Activated T-helper 2 cell treated with anti-CD3 and anti-CD28 coated beads, Interferon-gamma antibody, Interleukin-2, Interleukin-4, amounts not matched to agents 10 μg/mL and 5 μg/mL and 100 μg/mL, durations not matched to agents 14 hours and 24 hours and 36 hours (primary cell): Measurements from ENCODE around the gene EIF2D. TPM values are rescaled to one million over a fixed set of nuclear protein-coding genes. Genes with fewer than 3 reads are reported as not detected.
"Not testable (repeated sequence)": the region's sequence is repeated elsewhere in the genome, so short reads cannot be mapped to it uniquely, and the experiment has no call there.

Source experiments
- DNase-seq: peaks from one replicate; pipeline ENCODE4 v3.0.0; 2021; ENCODE audit warnings: low spot score
- H3K27ac Mint-ChIP-seq: one replicate; pipeline ENCODE4 v1.8.0; 2021; ENCODE audit warnings: mixed read lengths
- H3K27me3 Mint-ChIP-seq: one replicate; pipeline ENCODE4 v1.8.0; 2021; ENCODE audit warnings: low read depth, mixed read lengths
- H3K36me3 Mint-ChIP-seq: one replicate; pipeline ENCODE4 v1.8.0; 2021; ENCODE audit warnings: low read depth, mixed read lengths
- H3K4me1 Mint-ChIP-seq: one replicate; pipeline ENCODE4 v1.8.0; 2021; ENCODE audit warnings: low read depth, mixed read lengths
- H3K4me3 Mint-ChIP-seq: one replicate; pipeline ENCODE4 v1.8.0; 2021; ENCODE audit warnings: low read depth, mild to moderate bottlenecking, moderate library complexity, mixed read lengths
- H3K9me3 Mint-ChIP-seq: one replicate; pipeline ENCODE4 v1.8.0; 2021; ENCODE audit warnings: mixed read lengths
- intact Hi-C: fragments of 100-400 bp; cut with micrococcal nuclease; formaldehyde crosslinking; loops from one replicate; pipeline ENCODE4 v1.15.1; 2023
- total RNA-seq: library from RNA; stranded (reverse); gene quantifications from 2 replicates; pipeline ENCODE4 v1.2.3, GENCODE V29; 2022

Gene EIF2D
- total RNA-seq, 1 donor from 2014 or later: 72.7 TPM

GRCh38 chr1:206631085-206631509 is 18.8 kb upstream of the EIF2D start:
- Mint-ChIP-seq H3K36me3 (no peaks in the 10 kb centered on the region), H3K27ac (no peak overlapping the region), H3K4me3 (no peak overlapping the region), H3K4me1 (peaks cover 11% of the 10 kb centered on the region), H3K9me3 (no peaks in the 10 kb centered on the region), H3K27me3 (peaks cover 24% of the 10 kb centered on the region)
- no peak for DNase-seq
- intact Hi-C loops: loop anchor here (5.0 kb wide), 1 partner anchor 351 kb away; no protein-coding TSS in a partner anchor

- Mint-ChIP-seq H3K27ac (no peak overlapping the region), H3K9me3 (no peaks in the 10 kb centered on the region), H3K4me1 (no peaks in the 10 kb centered on the region), H3K4me3 (no peak overlapping the region), H3K27me3 (peaks cover 26% of the 10 kb centered on the region), H3K36me3 (no peaks in the 10 kb centered on the region)
- DNase-seq: no peak
- intact Hi-C loops: no loop called here
Observed at GRCh38 chr1:206628916-206629315, 16.7 kb upstream of the EIF2D start.

- H3K27me3 Mint-ChIP-seq: peaks cover 22% of the 10 kb centered on the region
- H3K9me3 Mint-ChIP-seq, H3K27ac Mint-ChIP-seq, intact Hi-C loops, H3K4me3 Mint-ChIP-seq, DNase-seq, H3K4me1 Mint-ChIP-seq, H3K36me3 Mint-ChIP-seq: not testable (repeated sequence)
Observed at GRCh38 chr1:206626396-206626795, 14.1 kb upstream of the EIF2D start.

- Mint-ChIP-seq H3K27me3 (no peaks in the 10 kb centered on the region), H3K36me3 (peaks cover 61% of the 10 kb centered on the region), H3K4me1 (peaks cover 34% of the 10 kb centered on the region), H3K4me3 (peak overlapping the region; percentile 62), H3K27ac (peak overlapping the region; percentile 84), H3K9me3 (no peaks in the 10 kb centered on the region)
- intact Hi-C loops: loop anchor here (1.0 kb wide), 1 partner anchor 19 kb away; no protein-coding TSS in a partner anchor
- no peak for DNase-seq
Observed at GRCh38 chr1:206609229-206609991, 2.9 kb downstream of the EIF2D start.

GRCh38 chr1:206608108-206608698 is 4.1 kb downstream of the EIF2D start:
- intact Hi-C loops: loop anchor here (1.0 kb wide), 1 partner anchor 56 kb away; no protein-coding TSS in a partner anchor
- Mint-ChIP-seq H3K9me3 (no peaks in the 10 kb centered on the region), H3K27ac (peak overlapping the region; percentile 34), H3K27me3 (no peaks in the 10 kb centered on the region), H3K4me1 (peaks cover 34% of the 10 kb centered on the region), H3K36me3 (peaks cover 70% of the 10 kb centered on the region), H3K4me3 (peak overlapping the region; percentile 1)
- peak; percentile 37 for DNase-seq

- Mint-ChIP-seq H3K4me3 (no peak overlapping the region), H3K4me1 (peaks cover 34% of the 10 kb centered on the region), H3K36me3 (peaks cover 80% of the 10 kb centered on the region), H3K27ac (peak overlapping the region; percentile 50), H3K27me3 (no peaks in the 10 kb centered on the region), H3K9me3 (no peaks in the 10 kb centered on the region)
- intact Hi-C loops: no loop called here
- DNase-seq: no peak
Observed at GRCh38 chr1:206606867-206607266, 5.4 kb downstream of the EIF2D start.

GRCh38 chr1:206604861-206605260 is 7.4 kb downstream of the EIF2D start:
- Mint-ChIP-seq H3K27ac (no peak overlapping the region), H3K4me1 (peaks cover 22% of the 10 kb centered on the region), H3K9me3 (no peaks in the 10 kb centered on the region), H3K36me3 (peaks cover 76% of the 10 kb centered on the region), H3K4me3 (no peak overlapping the region), H3K27me3 (no peaks in the 10 kb centered on the region)
- intact Hi-C loops: no loop called here
- no peak for DNase-seq

GRCh38 chr1:206600527-206600926 is 11.7 kb downstream of the EIF2D start:
- peaks cover 66% of the 10 kb centered on the region for H3K36me3 Mint-ChIP-seq
- H3K9me3 Mint-ChIP-seq: no peaks in the 10 kb centered on the region
- DNase-seq: no peak
- H3K27me3 Mint-ChIP-seq: no peaks in the 10 kb centered on the region
- no peak overlapping the region for H3K4me3 Mint-ChIP-seq
- H3K4me1 Mint-ChIP-seq: no peaks in the 10 kb centered on the region
- no peak overlapping the region for H3K27ac Mint-ChIP-seq
- intact Hi-C loops: no loop called here

GRCh38 chr1:206596319-206596666 is 16.0 kb downstream of the EIF2D start:
- Mint-ChIP-seq H3K27ac (no peak overlapping the region), H3K4me1 (peaks cover 13% of the 10 kb centered on the region), H3K9me3 (no peaks in the 10 kb centered on the region), H3K27me3 (no peaks in the 10 kb centered on the region), H3K36me3 (peaks cover 68% of the 10 kb centered on the region), H3K4me3 (no peak overlapping the region)
- DNase-seq: no peak
- intact Hi-C loops: no loop called here

GRCh38 chr1:206595581-206596318 is 16.5 kb downstream of the EIF2D start:
- Mint-ChIP-seq H3K4me1 (peaks cover 19% of the 10 kb centered on the region), H3K36me3 (peaks cover 68% of the 10 kb centered on the region), H3K4me3 (no peak overlapping the region), H3K27ac (no peak overlapping the region), H3K9me3 (no peaks in the 10 kb centered on the region), H3K27me3 (no peaks in the 10 kb centered on the region)
- no peak for DNase-seq
- intact Hi-C loops: no loop called here

- no peak for DNase-seq
- Mint-ChIP-seq H3K9me3 (no peaks in the 10 kb centered on the region), H3K27me3 (no peaks in the 10 kb centered on the region), H3K27ac (peak overlapping the region; percentile 50), H3K4me1 (peaks cover 40% of the 10 kb centered on the region), H3K4me3 (no peak overlapping the region), H3K36me3 (peaks cover 72% of the 10 kb centered on the region)
- intact Hi-C loops: no loop called here
Observed at GRCh38 chr1:206593351-206593925, 18.8 kb downstream of the EIF2D start.

- H3K36me3 Mint-ChIP-seq: peaks cover 83% of the 10 kb centered on the region
- intact Hi-C loops: loop anchor here (2.0 kb wide), 2 partner anchors 17 to 47 kb away; no protein-coding TSS in a partner anchor
- H3K27me3 Mint-ChIP-seq: no peaks in the 10 kb centered on the region
- no peaks in the 10 kb centered on the region for H3K9me3 Mint-ChIP-seq
- H3K4me3 Mint-ChIP-seq: no peak overlapping the region
- H3K27ac Mint-ChIP-seq: peak overlapping the region; percentile 97
- H3K4me1 Mint-ChIP-seq: peaks cover 55% of the 10 kb centered on the region
- no peak for DNase-seq
Observed at GRCh38 chr1:206591696-206592095, 20.6 kb downstream of the EIF2D start.
